Measurements from ENCODE around the gene DIDO1.

DIDO1 gene

GRCh38 chr20:62846166-62846890 lies 80.0 kb downstream of the DIDO1 start:
- in situ Hi-C loops (cut with MboI; ENCODE audit: low pct_unique_long_range_greater_than_20kb, low sequenced_read_pairs, unreplicated experiment): no loop called here
- DNase-seq (ENCODE audit: low spot score): no peak
- TF ChIP-seq CTCF (IDR thresholded peaks at IDR 0.05; ENCODE audit: extremely low read depth, insufficient read depth, missing control alignments): no peak

GRCh38 chr20:62845416-62846160 lies 80.7 kb downstream of the DIDO1 start:
- in situ Hi-C loops (cut with MboI; ENCODE audit: low pct_unique_long_range_greater_than_20kb, low sequenced_read_pairs, unreplicated experiment): no loop called here
- no peak for TF ChIP-seq CTCF (IDR thresholded peaks at IDR 0.05; ENCODE audit: extremely low read depth, insufficient read depth, missing control alignments)
- DNase-seq (ENCODE audit: low spot score): no peak

- DNase-seq (ENCODE audit: low spot score): no peak
- in situ Hi-C loops (cut with MboI; ENCODE audit: low pct_unique_long_range_greater_than_20kb, low sequenced_read_pairs, unreplicated experiment): no loop called here
- TF ChIP-seq CTCF (IDR thresholded peaks at IDR 0.05; ENCODE audit: extremely low read depth, insufficient read depth, missing control alignments): no peak
Measured at GRCh38 chr20:62844182-62844581, 82.1 kb downstream of the DIDO1 start.

GRCh38 chr20:62843656-62844055 lies 82.6 kb downstream of the DIDO1 start:
- no peak for TF ChIP-seq CTCF (IDR thresholded peaks at IDR 0.05; ENCODE audit: extremely low read depth, insufficient read depth, missing control alignments)
- no peak for DNase-seq (ENCODE audit: low spot score)
- in situ Hi-C loops (cut with MboI; ENCODE audit: low pct_unique_long_range_greater_than_20kb, low sequenced_read_pairs, unreplicated experiment): no loop called here

GRCh38 chr20:62841705-62842212 lies 84.5 kb downstream of the DIDO1 start:
- in situ Hi-C loops (cut with MboI; ENCODE audit: low pct_unique_long_range_greater_than_20kb, low sequenced_read_pairs, unreplicated experiment): no loop called here
- DNase-seq (ENCODE audit: low spot score): no peak
- TF ChIP-seq CTCF (IDR thresholded peaks at IDR 0.05; ENCODE audit: extremely low read depth, insufficient read depth, missing control alignments): no peak

GRCh38 chr20:62840244-62841197 lies 85.8 kb downstream of the DIDO1 start:
- in situ Hi-C loops (cut with MboI; ENCODE audit: low pct_unique_long_range_greater_than_20kb, low sequenced_read_pairs, unreplicated experiment): no loop called here
- no peak for TF ChIP-seq CTCF (IDR thresholded peaks at IDR 0.05; ENCODE audit: extremely low read depth, insufficient read depth, missing control alignments)
- no peak for DNase-seq (ENCODE audit: low spot score)

All from GM13977 (cell line).